ENCODE measurements around the gene GPT2. TPM values are rescaled to one million over a fixed set of nuclear protein-coding genes. Genes with fewer than 3 reads are reported as not detected.
A peak's percentile ranks its signal among the peaks of the same experiment; 100 is the strongest.

Gene GPT2
- total and polyA plus RNA-seq, 7 donors, result 25.7 to 110 (median 52.5) TPM

DNA sequence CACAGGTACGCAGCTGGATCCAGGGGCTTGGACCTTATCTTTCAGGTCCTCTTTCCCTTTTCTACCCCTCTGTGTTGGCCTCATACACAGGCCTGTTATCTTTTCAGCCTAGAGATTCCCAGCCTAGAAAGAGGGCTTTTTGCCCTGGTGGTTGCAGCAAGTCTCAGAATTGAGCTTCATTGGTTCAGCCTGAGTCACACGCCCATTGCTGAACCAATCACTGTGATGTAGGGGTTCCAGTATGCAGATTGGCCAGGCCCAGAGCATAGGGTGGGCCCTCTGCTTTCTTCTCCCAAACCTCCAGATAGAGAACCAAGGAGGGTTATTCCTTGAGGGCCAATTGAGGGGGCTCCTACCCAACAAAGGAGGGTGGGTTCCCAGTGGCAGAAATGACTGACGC is 32.8 kb downstream of the GPT2 start:
- Histone ChIP-seq H3K4me3 (no peak overlapping the region), H3K36me3 (ENCODE audit: insufficient read depth in 1 of 2, low read depth in 1 of 2) (peaks cover 3 to 54% of the 10 kb centered on the region in 2 donors), H3K4me1 (no peaks in the 10 kb centered on the region), H3K27ac (no peak overlapping the region), H3K27me3 (ENCODE audit: insufficient read depth in 3 of 3, low read length in 2 of 3) (no peaks in the 10 kb centered on the region), H3K9me3 (no peaks in the 10 kb centered on the region)
- no peak for ATAC-seq
- peak in 1 of 2 donors; percentile 12 for DNase-seq
- TF ChIP-seq, protein P1, sequence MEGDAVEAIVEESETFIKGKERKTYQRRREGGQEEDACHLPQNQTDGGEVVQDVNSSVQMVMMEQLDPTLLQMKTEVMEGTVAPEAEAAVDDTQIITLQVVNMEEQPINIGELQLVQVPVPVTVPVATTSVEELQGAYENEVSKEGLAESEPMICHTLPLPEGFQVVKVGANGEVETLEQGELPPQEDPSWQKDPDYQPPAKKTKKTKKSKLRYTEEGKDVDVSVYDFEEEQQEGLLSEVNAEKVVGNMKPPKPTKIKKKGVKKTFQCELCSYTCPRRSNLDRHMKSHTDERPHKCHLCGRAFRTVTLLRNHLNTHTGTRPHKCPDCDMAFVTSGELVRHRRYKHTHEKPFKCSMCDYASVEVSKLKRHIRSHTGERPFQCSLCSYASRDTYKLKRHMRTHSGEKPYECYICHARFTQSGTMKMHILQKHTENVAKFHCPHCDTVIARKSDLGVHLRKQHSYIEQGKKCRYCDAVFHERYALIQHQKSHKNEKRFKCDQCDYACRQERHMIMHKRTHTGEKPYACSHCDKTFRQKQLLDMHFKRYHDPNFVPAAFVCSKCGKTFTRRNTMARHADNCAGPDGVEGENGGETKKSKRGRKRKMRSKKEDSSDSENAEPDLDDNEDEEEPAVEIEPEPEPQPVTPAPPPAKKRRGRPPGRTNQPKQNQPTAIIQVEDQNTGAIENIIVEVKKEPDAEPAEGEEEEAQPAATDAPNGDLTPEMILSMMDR (IDR thresholded peaks at IDR 0.05), result no peak
- intact Hi-C loops (cut with DNase I), result no loop called here
- WGBS, 3 donors, result 91 to 97% (median 96%) methylated on average over 3 of the region's 3 CpGs

DNA sequence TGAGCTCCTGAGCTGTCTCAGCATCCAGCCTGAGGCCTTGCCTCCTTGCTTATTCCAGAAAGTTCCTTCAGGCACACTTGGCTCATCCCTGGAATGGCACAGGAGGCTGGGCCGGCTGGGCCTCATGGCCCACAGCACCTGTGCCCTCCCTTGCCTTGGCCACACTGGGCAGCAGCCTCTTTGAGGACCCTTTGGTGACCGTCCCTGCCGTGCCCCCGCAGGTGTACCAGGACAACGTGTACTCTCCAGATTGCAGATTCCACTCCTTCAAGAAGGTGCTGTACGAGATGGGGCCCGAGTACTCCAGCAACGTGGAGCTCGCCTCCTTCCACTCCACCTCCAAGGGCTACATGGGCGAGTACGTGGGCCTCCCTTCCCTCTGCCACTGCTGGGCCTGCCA is 34.2 kb downstream of the GPT2 start:
- Histone ChIP-seq H3K27me3 (ENCODE audit: insufficient read depth in 3 of 3, low read length in 2 of 3) (no peaks in the 10 kb centered on the region), H3K9me3 (no peaks in the 10 kb centered on the region), H3K4me3 (no peak overlapping the region), H3K36me3 (ENCODE audit: insufficient read depth in 1 of 2, low read depth in 1 of 2) (peaks cover 3 to 50% of the 10 kb centered on the region in 2 donors), H3K27ac (peak overlapping the region; percentile 4), H3K4me1 (peaks cover 2% of the 10 kb centered on the region)
- ATAC-seq (no peak), DNase-seq (no peak)
- intact Hi-C loops (cut with DNase I), result no loop called here
- TF ChIP-seq, protein P1 (IDR thresholded peaks at IDR 0.05), result no peak
- 74 to 84% (median 78%) methylated on average over 11 of the region's 11 CpGs for WGBS, 3 donors

DNA sequence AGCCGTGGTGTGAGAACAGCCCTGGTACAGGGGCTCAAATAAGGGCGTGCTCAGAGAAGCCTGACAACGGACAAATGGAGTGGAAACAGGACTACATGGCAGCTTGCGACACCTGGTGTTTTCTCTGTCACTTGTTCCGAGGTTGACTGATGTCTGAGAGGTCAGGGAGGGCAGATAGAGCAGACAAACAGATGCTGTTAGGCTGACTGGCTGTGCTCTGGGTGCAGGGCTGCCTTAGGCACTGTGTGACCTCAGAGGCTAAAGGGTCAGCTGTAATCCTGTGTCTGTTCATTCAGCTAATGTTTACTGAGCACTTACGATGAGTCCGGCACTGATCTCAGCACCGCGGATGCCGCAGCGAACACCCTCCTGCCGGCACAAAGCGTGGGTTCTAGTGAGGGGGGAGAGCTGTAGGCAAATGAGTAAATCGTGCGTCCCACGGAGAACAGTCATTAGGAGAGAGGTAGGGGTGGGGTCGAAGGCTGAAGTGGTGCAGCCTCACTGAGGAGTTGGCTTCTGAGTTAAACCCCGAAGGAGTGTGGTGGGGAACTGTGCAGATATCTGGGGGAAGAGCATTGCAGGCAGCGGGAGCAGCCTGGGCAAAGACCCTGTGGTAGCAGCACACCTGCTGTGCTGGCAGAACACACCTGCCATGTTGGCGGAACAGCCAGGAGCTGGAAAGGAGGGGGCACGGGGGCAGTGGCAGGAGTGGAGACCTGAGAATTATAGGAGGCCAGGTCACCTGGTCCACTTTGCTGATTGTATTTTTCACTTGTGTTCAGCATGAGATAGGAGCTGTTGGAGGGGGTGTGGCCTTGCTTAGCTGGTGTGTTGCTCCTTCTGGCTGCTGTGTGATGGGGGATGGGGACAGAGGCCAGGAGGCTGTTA is 35.0 kb downstream of the GPT2 start:
- DNase-seq (no peak), ATAC-seq (peak in 3 of 4 donors; percentile 13 to 22 (median 15))
- no peaks in the 10 kb centered on the region for H3K9me3 ChIP-seq
- H3K36me3 ChIP-seq (ENCODE audit: insufficient read depth in 1 of 2, low read depth in 1 of 2), result peaks cover 3 to 48% of the 10 kb centered on the region in 2 donors
- intact Hi-C loops (cut with DNase I), result no loop called here
- TF ChIP-seq, protein P1 (IDR thresholded peaks at IDR 0.05), result no peak
- peaks cover 9% of the 10 kb centered on the region for H3K4me1 ChIP-seq
- WGBS, 3 donors, result 55 to 65% (median 55%) methylated on average over 21 of the region's 21 CpGs
- H3K4me3 ChIP-seq, result no peak overlapping the region
- peak overlapping the region; percentile 30 for H3K27ac ChIP-seq
- no peaks in the 10 kb centered on the region for H3K27me3 ChIP-seq (ENCODE audit: insufficient read depth in 3 of 3, low read length in 2 of 3)

DNA sequence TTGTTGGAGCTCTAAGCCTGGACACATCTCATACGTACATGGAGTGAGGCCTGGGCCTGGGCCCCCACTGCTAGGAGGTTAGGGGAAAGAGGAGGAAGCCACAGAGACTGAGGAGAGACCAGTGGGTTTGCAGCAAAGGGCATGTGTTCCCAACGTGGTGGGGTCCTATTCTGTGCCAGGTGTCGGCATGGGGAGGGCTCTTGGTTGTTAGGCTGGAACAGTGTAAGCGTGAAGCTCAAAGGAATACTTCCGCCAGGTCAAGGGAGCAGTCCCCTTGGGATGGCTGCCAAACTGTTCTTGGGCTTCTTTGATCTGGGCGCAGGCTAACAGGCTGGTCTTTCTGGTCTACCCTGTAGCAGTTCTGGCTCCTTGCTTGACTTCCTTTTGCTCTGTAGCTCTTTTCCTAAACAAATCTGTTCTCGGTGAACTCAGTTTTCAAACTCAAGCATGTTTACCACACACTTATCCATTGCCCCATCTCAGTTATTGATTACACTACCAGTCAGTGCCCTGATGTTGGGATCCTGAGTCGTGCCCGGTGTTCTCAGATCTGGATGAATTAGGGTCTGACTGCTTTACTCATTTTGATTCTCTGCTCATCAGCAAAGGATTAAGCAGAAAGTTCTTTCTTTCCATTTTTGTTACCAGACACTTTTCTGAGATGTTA is 36.4 kb downstream of the GPT2 start:
- Histone ChIP-seq H3K4me1 (peaks cover 18% of the 10 kb centered on the region), H3K4me3 (no peak overlapping the region), H3K36me3 (ENCODE audit: insufficient read depth in 1 of 2, low read depth in 1 of 2) (peaks cover 0 to 46% of the 10 kb centered on the region in 2 donors), H3K27me3 (ENCODE audit: insufficient read depth in 3 of 3, low read length in 2 of 3) (no peaks in the 10 kb centered on the region), H3K9me3 (no peaks in the 10 kb centered on the region), H3K27ac (no peak overlapping the region)
- whole genome bisulfite sequencing, 3 donors, result 45 to 64% (median 50%) methylated on average over 9 of the region's 9 CpGs
- intact Hi-C loops (cut with DNase I), result no loop called here
- no peak for DNase-seq
- TF ChIP-seq, protein P1 (IDR thresholded peaks at IDR 0.05), result no peak
- ATAC-seq, result no peak

Data from psoas muscle (tissue), 8 donors.